K562 (cell line): ENCODE measurements around the gene NBPF4. TPM values are rescaled to one million over a fixed set of nuclear protein-coding genes. Genes with fewer than 3 reads are reported as not detected.

ENCODE experiments used
- ELF1 ChIP-seq: fragments of 200-800 bp; sonication (Bioruptor generic); IDR thresholded peaks from 2 replicates; pipeline ENCODE4 v1.6.1; 2016; ENCODE audit warnings: missing genetic modification characterization, missing compliant biosample characterization
- GABPB1 ChIP-seq: sonication (generic); formaldehyde crosslinking; IDR thresholded peaks from 2 replicates; pipeline ENCODE4 v1.8.0; 2022; ENCODE audit warnings: mild to moderate bottlenecking, missing genetic modification reagents
- GTF2E2 ChIP-seq: fragments of 200-800 bp; sonication (Bioruptor generic); IDR thresholded peaks from 2 replicates; pipeline ENCODE4 v1.6.1; 2016; ENCODE audit warnings: missing genetic modification characterization, missing compliant biosample characterization
- MTA3 ChIP-seq: fragments of 450-650 bp; formaldehyde crosslinking; IDR thresholded peaks from 2 replicates; pipeline ENCODE4 v1.6.1; 2017; ENCODE audit warnings: mild to moderate bottlenecking, borderline replicate concordance
- NFYB ChIP-seq: IDR thresholded peaks from 2 replicates; pipeline ENCODE4 v1.6.1; 2011; ENCODE audit warnings: mild to moderate bottlenecking, moderate library complexity; ENCODE audit not compliant: insufficient read length; ENCODE audit errors: extremely low read depth
- PHB2 ChIP-seq: fragments of 450-650 bp; IDR thresholded peaks from 2 replicates; pipeline ENCODE4 v1.6.1; 2017; ENCODE audit warnings: low read depth
- XRCC3 ChIP-seq: fragments of 450-650 bp; IDR thresholded peaks from 2 replicates; pipeline ENCODE4 v1.6.1; 2017; ENCODE audit warnings: mild to moderate bottlenecking, moderate library complexity
- YY1 ChIP-seq, 3 experiments: IDR thresholded peaks; 2 replicates each; pipeline ENCODE4 v1.6.1; 2011; ENCODE audit warnings: low read length in 2 of 3, mild to moderate bottlenecking in 2 of 3, moderate library complexity in 2 of 3, borderline replicate concordance in 1 of 3, control low read depth in 1 of 3, low read depth in 1 of 3; ENCODE audit not compliant: insufficient read depth in 3 of 3, insufficient replicate concordance in 2 of 3, control insufficient read depth in 1 of 3, insufficient read length in 1 of 3; ENCODE audit errors: extremely low read depth in 1 of 3
- ZBTB17 ChIP-seq: fragments of 450-650 bp; formaldehyde crosslinking; IDR thresholded peaks from 2 replicates; pipeline ENCODE4 v1.4.0; 2020; ENCODE audit warnings: mild to moderate bottlenecking
- ZC3H8 ChIP-seq: fragments of 450-650 bp; IDR thresholded peaks from 2 replicates; pipeline ENCODE4 v1.6.1; 2017
- ZKSCAN8 ChIP-seq: fragments of 200-800 bp; sonication (Bioruptor generic); IDR thresholded peaks from 2 replicates; pipeline ENCODE4 v1.6.1; 2016; ENCODE audit warnings: missing genetic modification characterization, missing compliant biosample characterization
- ZNF253 ChIP-seq: fragments of 250-450 bp; sonication (Bioruptor Pico); conservative IDR thresholded peaks from 2 replicates; pipeline ENCODE4 v1.6.1; 2021; ENCODE audit warnings: mild to moderate bottlenecking
- ZNF551 ChIP-seq: fragments of 250-450 bp; sonication (Bioruptor Pico); IDR thresholded peaks from 2 replicates; pipeline ENCODE4 v1.5.0; 2021; ENCODE audit warnings: mild to moderate bottlenecking, moderate library complexity
- ZNF77 ChIP-seq: fragments of 250-450 bp; sonication (Bioruptor Pico); IDR thresholded peaks from 2 replicates; pipeline ENCODE4 v1.5.0; 2020
- polyA plus RNA-seq, 8 experiments: library from polyadenylated mRNA; depleted of rRNA in 4 of 8; stranded (reverse) in 5 of 8; unstranded in 3 of 8; fragments of >200 nt; fragmentation: Nextera tagmentation in 2 of 8; fragmentation: Illumina TruSeq in 1 of 8; extraction: Ambion mirVana in 2 of 8; extraction: Trizol in 1 of 8; gene quantifications; 2 replicates each; pipeline versions ENCODE4 v1.2.1 to v1.2.3, GENCODE V29; 2011 to 2014; ENCODE audit warnings: inconsistent platforms in 1 of 8, missing spikeins in 1 of 8
- total RNA-seq, 7 experiments: library from RNA; depleted of rRNA in 6 of 7; stranded (reverse); fragments of >200 nt in 6 of 7; fragmentation: Illumina TruSeq in 2 of 7; extraction: Trizol in 2 of 7; gene quantifications; 2 replicates each; pipeline versions ENCODE4 v1.2.1 to v1.2.3, GENCODE V29; 2011 to 2021; ENCODE audit warnings: low replicate concordance in 1 of 7
- TF ChIP-seq, protein P1 (sequence below): fragments of 250-450 bp; sonication (Bioruptor Pico); IDR thresholded peaks from 2 replicates; pipeline ENCODE4 v1.8.0; 2021; ENCODE audit warnings: borderline replicate concordance, mild to moderate bottlenecking, moderate library complexity; ENCODE audit not compliant: poor library complexity, severe bottlenecking
- TF ChIP-seq, protein P2 (sequence below), 2 experiments: fragments of 450-650 bp; IDR thresholded peaks; 2 replicates each; pipeline ENCODE4 v1.6.1; 2016; ENCODE audit warnings: mild to moderate bottlenecking in 2 of 2, borderline replicate concordance in 1 of 2, low read depth in 1 of 2, moderate library complexity in 1 of 2
- TF ChIP-seq, protein P3 (sequence below): fragments of 450-650 bp; formaldehyde crosslinking; IDR thresholded peaks from 2 replicates; pipeline ENCODE4 v1.4.0; 2022; ENCODE audit warnings: mild to moderate bottlenecking, moderate library complexity

The NBPF4 gene
- total and polyA plus RNA-seq, 9 of the 15 experiments (the other 6 are each of a cell fraction or from before 2014, with no cell fraction given), result 3.6 to 10.4 (median 5.9) TPM

DNA sequence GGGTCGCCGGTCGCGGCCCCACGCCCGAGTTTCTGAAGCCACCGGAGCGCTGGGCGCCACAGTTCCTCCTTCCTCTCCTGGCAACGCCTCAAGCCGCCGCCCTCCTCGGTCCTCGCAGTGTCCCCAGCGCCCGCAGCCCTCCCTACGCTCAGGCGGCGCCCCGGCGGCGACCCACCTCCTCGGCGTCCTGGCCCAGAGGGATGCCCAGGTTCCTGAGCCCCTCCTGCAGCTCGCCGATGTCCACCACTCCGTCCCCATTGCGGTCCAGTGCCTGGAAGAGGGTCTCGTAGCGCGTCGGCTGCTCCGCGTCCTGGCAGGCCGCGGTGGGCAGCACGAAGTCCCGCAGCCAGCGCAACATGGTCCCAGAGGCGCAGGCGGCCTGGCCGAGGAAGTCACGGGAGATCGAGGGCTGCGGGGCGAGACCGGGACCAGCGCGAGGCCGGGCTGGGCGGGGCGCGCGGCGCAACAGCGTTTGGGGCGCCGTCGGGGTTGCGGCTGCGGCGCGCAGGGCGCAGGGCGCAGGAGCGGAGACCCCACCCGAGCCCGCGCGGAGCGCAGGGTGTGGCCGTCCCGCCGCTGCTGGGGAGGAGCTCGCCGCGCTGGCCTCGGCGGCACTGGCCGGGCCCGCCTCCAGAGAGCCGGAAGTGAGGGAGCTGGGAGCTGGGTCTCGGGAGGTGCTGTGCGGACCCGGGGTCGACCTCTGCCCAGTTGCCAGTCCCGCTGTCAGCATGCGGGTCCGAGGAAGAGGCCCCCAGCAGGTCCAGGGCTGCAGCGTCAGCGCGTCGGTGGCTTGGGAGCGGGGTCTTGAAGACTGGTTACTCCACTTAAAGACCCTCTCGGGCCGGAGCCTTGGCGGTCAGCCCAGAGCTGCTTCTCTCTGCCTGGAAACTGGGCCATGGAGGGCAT lies 43.8 kb downstream of the NBPF4 start, which contains the start of gene SLC25A24 (continued):
- TF ChIP-seq ZKSCAN8 (CRISPR knock-in tag) (0 out of 2 replicates have a peak, but pooled peaks have one; percentile 2), PHB2 (no peak), MTA3 (peak; percentile 84), ZBTB17 (peak; percentile 17; the same call in 1 of the 2 replicates), ZNF77 (CRISPR knock-in tag) (no peak), ELF1 (tag) (peak; percentile 68), GABPB1 (CRISPR knock-in tag) (peak; percentile 62), XRCC3 (no peak), ZNF253 (CRISPR knock-in tag) (no peak), ZC3H8 (no peak), YY1 (IDR thresholded peaks at IDR 0.05; ENCODE audit: borderline replicate concordance in 1 of 3, control insufficient read depth in 1 of 3, extremely low read depth in 1 of 3, insufficient read depth in 3 of 3, insufficient read length in 1 of 3, insufficient replicate concordance in 2 of 3, low read depth in 1 of 3, low read length in 2 of 3) (peak in 1 of 3 experiments; percentile 17), ZNF551 (CRISPR knock-in tag) (no peak), NFYB (no peak), GTF2E2 (tag) (no peak)
- TF ChIP-seq, protein P1, sequence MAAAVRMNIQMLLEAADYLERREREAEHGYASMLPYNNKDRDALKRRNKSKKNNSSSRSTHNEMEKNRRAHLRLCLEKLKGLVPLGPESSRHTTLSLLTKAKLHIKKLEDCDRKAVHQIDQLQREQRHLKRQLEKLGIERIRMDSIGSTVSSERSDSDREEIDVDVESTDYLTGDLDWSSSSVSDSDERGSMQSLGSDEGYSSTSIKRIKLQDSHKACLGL (CRISPR knock-in tag), result peak; percentile 29
- TF ChIP-seq, protein P2, sequence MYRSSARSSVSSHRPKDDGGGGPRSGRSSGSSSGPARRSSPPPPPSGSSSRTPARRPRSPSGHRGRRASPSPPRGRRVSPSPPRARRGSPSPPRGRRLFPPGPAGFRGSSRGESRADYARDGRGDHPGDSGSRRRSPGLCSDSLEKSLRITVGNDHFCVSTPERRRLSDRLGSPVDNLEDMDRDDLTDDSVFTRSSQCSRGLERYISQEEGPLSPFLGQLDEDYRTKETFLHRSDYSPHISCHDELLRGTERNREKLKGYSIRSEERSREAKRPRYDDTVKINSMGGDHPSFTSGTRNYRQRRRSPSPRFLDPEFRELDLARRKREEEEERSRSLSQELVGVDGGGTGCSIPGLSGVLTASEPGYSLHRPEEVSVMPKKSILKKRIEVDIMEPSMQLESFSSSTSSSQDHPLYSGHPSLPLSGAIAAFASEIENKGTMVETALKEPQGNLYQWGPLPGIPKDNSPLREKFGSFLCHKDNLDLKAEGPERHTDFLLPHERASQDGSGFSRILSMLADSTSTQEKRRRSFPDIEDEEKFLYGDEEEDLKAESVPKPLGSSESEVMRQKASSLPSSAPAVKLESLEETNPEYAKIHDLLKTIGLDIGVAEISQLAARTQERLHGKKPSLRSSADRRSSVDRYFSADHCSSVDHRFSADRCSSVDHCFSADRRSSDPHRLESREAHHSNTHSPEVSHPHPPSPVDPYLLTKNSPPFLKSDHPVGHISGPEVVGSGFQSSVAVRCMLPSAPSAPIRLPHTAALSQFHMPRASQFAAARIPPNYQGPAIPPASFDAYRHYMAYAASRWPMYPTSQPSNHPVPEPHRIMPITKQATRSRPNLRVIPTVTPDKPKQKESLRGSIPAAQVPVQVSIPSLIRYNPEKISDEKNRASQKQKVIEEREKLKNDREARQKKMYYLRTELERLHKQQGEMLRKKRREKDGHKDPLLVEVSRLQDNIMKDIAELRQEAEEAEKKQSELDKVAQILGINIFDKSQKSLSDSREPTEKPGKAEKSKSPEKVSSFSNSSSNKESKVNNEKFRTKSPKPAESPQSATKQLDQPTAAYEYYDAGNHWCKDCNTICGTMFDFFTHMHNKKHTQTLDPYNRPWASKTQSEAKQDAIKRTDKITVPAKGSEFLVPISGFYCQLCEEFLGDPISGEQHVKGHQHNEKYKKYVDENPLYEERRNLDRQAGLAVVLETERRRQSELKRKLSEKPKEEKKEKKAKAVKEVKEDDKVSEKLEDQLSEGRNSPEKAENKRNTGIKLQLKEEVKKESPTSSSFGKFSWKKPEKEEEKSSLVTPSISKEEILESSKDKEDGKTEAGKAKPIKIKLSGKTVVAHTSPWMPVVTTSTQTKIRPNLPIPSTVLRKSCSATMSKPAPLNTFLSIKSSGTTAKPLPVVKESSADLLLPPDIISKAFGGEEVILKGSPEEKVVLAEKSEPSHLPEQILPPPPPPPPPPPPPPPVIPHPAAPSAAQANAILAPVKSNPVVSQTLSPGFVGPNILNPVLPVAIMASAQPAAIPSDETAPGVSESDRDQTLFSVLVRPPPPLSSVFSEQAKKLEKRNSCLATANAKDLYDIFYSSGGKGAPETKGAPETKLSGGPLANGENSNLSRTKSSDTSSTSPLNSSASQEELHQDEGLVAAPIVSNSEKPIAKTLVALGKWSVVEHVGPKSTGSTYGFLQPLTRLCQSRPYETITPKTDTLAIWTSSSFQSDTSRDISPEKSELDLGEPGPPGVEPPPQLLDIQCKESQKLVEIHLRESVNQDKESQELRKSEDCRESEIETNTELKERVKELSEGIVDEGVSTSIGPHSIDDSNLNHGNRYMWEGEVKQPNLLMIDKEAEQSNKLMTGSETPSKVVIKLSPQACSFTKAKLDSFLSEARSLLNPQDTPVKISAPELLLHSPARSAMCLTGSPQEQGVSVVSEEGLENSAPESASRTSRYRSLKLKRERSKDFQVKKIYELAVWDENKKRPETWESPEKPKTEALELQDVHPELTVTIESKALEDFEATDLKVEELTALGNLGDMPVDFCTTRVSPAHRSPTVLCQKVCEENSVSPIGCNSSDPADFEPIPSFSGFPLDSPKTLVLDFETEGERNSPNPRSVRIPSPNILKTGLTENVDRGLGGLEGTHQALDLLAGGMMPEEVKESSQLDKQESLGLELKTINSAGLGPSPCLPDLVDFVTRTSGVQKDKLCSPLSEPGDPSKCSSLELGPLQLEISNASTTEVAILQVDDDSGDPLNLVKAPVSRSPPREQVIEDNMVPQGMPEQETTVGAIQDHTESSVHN (IDR thresholded peaks at IDR 0.05; ENCODE audit: borderline replicate concordance in 1 of 2, low read depth in 1 of 2), result no peak
- TF ChIP-seq, protein P3, sequence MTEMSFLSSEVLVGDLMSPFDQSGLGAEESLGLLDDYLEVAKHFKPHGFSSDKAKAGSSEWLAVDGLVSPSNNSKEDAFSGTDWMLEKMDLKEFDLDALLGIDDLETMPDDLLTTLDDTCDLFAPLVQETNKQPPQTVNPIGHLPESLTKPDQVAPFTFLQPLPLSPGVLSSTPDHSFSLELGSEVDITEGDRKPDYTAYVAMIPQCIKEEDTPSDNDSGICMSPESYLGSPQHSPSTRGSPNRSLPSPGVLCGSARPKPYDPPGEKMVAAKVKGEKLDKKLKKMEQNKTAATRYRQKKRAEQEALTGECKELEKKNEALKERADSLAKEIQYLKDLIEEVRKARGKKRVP (CRISPR knock-in tag), result 0 out of 2 replicates have a peak, but pooled peaks have one; percentile 16
